HT-29 (cell line): ENCODE measurements around the gene G0S2. TPM values are rescaled to one million over a fixed set of nuclear protein-coding genes. Genes with fewer than 3 reads are reported as not detected.

Experiments used
- DNase-seq: peaks from one replicate; pipeline ENCODE4 v3.0.0-alpha.2; 2015; ENCODE audit warnings: low spot score
- total RNA-seq: library from RNA; depleted of rRNA; stranded (reverse); fragments of >200 nt; shearing (Covaris generic); gene quantifications from 2 replicates; pipeline ENCODE4 v1.2.3, GENCODE V29; 2014; rRNA removed

The G0S2 gene
- total RNA-seq, 1 experiment from 2014 or later, result 3.2 TPM

DNA sequence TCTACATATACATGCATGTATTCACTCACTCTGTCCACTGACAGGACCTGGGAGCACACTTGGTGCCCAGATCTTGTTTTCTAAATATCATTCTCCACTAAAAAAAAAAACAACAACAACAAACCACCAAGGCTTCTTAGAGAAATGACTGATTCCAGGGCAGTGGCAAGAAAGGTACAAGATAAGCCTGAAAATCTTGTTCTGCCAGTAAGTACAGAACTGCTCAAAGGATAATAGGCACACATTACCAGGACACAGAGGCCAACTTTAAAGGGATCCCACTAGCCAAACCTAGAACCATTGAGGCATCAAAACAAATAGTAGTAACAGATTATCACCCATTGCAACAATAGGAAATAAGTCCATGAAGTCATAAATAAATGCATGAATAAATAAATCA lies 40.1 kb downstream of the G0S2 start:
- DNase-seq, result no peak

DNA sequence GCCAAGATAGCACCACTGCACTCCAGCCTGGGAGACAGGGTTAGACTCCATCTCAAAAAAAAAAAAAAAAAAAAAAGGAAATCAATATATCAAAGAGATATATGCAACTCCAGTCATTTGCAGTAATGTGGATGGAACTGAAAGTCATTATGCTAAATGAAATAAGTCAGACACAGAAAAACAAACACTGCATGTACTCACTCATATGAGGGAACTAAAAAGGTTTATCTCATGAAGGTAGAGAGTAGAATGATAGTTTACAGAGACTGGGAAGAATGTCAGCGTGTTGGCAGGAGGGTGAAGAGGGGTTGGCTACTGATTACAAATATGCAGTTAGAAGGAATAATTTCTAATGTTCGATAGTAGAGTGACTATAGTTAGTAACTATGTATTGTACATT lies 42.6 kb downstream of the G0S2 start:
- DNase-seq, result no peak

DNA sequence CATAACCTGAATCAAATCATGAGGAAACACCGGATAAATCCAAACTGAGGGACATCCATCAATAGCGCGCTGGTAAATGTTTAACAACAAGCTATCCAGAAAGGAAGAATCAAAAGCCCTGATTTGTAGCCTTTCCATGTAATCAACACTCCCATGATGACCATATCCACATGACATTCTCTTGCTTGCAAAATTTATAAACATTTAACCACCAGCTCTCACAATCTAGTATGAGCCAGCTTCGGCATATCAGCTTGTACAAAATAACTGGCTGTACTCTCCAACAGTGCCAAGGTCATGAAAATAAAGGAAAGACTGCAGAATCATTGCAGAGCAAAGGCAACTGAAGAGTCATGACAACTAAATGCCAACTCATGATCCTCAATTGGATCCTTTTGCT lies 45.1 kb downstream of the G0S2 start:
- DNase-seq, result no peak

DNA sequence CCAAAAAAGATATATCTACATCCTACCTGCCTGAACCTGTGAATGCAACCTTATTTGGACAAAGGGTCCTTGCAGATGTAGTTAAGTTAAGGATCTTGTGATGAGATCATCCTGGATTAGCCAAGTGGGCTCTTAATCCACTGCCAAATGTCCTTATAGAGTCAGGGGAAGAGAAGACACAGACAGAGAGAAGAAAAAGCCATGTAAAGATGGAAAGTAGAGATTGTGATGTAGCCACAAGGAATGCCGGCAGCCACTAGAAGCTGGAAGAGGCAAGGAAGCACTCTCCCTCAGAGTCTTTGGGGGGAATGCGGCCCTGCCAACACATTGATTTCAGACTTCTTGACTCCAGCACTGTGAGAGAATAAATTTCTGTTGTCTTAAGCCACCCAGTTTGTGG lies 45.6 kb downstream of the G0S2 start:
- no peak for DNase-seq

DNA sequence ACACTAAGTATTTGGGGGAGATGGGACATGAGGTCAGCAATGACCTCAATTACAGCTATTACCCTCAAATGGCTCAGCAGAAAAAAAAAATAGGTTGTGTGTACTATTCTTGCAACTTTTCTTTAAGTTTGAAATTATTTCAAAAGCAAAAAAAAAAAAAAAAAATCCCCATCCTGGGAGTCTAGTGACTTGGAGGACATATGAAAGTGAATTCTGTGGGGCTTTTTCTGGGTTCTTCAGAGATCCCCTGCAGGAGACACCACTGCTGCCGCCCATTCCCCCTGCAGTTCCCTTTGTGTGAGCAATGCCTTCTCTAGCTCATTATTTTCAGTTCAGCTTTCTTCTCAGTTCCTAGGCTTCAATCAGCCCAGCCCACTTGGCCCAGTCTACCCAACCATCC lies 46.1 kb downstream of the G0S2 start:
- no peak for DNase-seq

DNA sequence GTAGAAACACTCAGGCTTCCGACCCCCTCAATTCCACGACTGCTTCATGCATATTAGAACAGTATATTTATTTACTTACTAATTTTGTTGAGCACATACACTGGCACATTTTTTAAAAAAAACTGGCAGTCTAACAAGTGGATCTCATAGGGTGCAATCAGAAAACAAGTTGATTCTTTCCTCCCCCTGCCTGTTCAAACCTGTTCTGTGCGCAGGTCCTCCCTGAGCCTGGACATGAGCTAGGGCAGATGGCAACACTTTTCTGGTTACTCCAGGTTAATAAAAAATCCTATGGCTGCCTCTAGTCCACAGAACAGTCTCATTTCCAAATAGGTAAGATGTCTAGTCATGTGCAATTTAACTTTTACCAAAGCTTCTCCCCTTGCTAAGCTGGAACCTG lies 48.1 kb downstream of the G0S2 start:
- no peak for DNase-seq

DNA sequence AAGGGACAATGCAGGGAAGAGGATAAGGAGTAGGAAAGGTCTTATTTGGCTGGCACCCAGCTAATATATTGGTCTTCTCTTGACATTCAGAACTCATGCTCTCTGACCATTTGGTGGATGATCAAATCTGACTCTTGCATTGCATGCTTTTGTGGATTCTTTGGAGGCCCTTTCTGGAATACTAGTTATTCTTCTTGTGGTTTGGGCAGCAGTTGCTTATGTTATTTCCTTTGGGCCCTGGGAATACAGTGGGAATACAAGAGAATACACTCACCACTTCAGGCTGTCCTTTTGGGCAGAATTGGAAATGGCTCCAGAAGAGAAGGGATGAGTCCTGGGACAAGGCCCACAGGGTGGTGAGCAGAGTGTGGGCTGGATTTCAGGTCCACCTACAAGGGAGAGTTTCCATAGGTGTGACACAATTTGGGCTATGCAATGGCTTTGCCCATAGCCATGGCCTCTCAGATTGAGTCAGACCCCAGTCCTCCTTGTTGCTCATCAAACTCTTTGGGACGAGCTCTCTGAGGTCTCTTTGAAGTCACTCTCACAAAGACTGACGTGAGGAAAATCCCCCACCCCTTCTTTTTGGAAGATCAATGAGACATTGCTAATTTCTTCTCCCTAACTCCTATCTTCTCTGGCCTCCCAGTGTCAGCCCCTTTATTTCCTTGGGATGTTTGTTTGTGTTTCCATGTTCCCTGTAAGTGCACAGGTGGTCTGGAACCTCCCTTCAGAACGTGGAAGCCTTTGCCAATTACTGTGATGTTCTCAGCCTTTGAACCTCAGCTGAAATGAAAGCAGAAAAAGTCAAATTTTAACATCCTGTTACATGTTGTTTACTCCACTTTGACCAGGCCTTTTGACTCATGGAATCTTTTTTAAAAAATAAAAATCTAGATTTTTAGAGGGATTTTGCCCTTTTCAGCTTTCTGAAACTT lies 48.8 kb downstream of the G0S2 start:
- DNase-seq, result no peak

Other genes with a start within 250 kb of the G0S2 start
- not detected in 2 replicates for gene CAMK1G, start 91.7 kb upstream of the G0S2 start, total RNA-seq
- 109 and 120 TPM in 2 replicates for gene LAMB3, start 23.0 kb upstream of the G0S2 start, total RNA-seq
- gene HSD11B1, start 29.4 kb downstream of the G0S2 start, total RNA-seq, result not detected in 2 replicates
- not detected in 2 replicates for gene TRAF3IP3, start 80.6 kb downstream of the G0S2 start, total RNA-seq
- 1.8 and 2.6 TPM in 2 replicates for gene C1orf74, start 109.1 kb downstream of the G0S2 start, total RNA-seq
- gene IRF6, start 130.7 kb downstream of the G0S2 start, total RNA-seq, result 30.2 and 32.7 TPM in 2 replicates
- gene UTP25, start 152.6 kb downstream of the G0S2 start, total RNA-seq, result 6.7 and 7.2 TPM in 2 replicates